ES-I3 (cell line): ENCODE data around the gene EIF5B.
"Not testable (repeated sequence)": the region's sequence is repeated elsewhere in the genome, so short reads cannot be mapped to it uniquely, and the experiment has no call there.

Experiments used
- H3K36me3 ChIP-seq: 2 replicates; pipeline ENCODE4 v1.6.1; 2013; ENCODE audit warnings: mild to moderate bottlenecking, low read length, control low read depth, moderate library complexity; ENCODE audit not compliant: insufficient read depth
- H3K4me1 ChIP-seq: 2 replicates; pipeline ENCODE4 v1.6.1; 2013; ENCODE audit warnings: mild to moderate bottlenecking, control low read depth, low read length; ENCODE audit not compliant: insufficient read depth
- H3K9ac ChIP-seq: 2 replicates; pipeline ENCODE4 v1.6.1; 2013; ENCODE audit warnings: low read depth, mild to moderate bottlenecking, low read length, moderate library complexity
- H3K9me3 ChIP-seq: 2 replicates; pipeline ENCODE4 v1.6.1; 2013; ENCODE audit warnings: mild to moderate bottlenecking, low read length, moderate library complexity; ENCODE audit not compliant: control insufficient read depth, insufficient read depth

Gene EIF5B

DNA sequence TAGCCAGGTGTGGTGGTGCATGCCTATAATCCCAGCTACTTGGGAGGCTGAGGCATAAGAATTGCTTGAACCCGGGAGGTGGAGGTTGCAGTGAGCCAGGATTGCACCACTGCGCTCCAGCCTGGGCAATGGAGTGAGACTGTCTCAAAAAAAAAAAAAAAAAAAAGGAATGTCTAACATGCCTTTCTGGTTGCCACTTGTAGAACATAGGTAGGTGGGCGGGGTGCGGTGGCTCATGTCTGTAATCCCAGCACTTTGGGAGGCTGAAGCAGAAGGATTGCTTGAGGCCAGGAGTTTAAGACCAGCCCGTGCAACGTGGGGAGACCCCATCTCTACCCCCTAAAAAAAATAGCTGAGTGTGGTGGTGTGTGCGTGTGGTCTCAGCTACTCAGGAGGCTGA is 8.3 kb downstream of the EIF5B start:
- not testable (repeated sequence) for H3K4me1 ChIP-seq, H3K9me3 ChIP-seq, H3K36me3 ChIP-seq, H3K9ac ChIP-seq

DNA sequence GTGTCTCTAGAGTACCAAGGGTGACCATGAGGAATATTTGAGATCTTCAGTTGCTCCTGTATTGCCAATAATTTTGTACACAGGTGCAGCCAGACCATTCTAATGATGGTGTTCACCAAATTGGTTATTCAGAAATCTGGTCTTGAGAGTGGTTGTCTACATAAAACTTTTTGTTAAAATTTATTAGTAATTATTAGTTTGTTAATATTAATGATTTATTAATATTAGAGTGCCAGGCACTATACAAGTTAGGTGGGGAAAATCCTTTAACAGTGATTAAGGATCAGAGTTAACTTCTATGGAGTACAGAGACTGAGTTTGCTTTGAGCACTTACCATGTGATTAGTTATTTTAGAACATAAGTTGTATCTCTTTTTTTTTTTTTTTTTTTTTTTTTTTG is 9.0 kb downstream of the EIF5B start:
- no peaks in the 10 kb centered on the region for H3K4me1 ChIP-seq
- no peak overlapping the region for H3K9ac ChIP-seq
- H3K9me3 ChIP-seq = no peaks in the 10 kb centered on the region
- H3K36me3 ChIP-seq = no peaks in the 10 kb centered on the region

DNA sequence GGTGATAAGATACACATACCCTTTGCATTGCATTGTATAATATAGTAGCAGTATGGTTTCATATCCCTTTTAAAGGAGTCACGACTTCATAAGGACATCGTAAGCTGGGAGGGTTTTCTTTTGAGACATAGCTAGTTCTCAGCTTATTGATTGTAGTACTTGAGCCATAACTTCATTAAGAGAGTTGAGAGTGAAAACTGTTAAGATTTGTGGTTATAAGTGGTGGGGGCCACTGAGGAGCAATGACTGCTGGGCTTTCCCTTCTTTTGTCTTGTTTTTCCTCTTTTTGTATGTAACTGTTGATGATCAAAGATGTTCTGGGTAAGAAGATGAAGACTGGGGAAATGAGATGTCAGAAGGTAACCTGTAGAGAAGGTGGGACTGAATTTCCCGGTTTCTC is 11.0 kb downstream of the EIF5B start:
- no peaks in the 10 kb centered on the region for H3K4me1 ChIP-seq
- H3K36me3 ChIP-seq = no peaks in the 10 kb centered on the region
- no peak overlapping the region for H3K9ac ChIP-seq
- H3K9me3 ChIP-seq = no peaks in the 10 kb centered on the region

DNA sequence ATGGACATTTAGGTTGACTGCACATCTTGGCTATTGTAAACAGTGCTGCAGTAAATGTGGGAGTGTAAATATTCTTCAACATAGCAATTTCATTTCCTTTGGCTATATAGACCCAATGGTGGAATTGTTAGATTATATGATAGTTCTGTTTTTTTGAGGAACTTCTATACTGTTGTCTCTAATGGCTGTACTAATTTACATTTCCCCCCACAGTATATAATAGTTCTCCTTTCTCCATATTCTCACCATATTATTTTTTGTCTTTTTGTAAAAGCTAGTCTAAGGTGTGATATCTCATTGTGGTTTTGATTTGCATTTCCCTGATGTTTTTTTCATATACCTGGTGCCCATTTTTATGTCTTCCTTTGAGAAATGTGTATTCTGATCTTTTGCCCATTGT is 13.0 kb downstream of the EIF5B start:
- H3K9ac ChIP-seq = no peak overlapping the region
- H3K4me1 ChIP-seq = no peaks in the 10 kb centered on the region
- no peaks in the 10 kb centered on the region for H3K36me3 ChIP-seq
- no peaks in the 10 kb centered on the region for H3K9me3 ChIP-seq

- H3K4me1 ChIP-seq = peaks cover 11% of the 10 kb centered on the region; the same call in 1 of the 2 replicates
- no peak overlapping the region for H3K9ac ChIP-seq
- H3K36me3 ChIP-seq = no peaks in the 10 kb centered on the region
- no peaks in the 10 kb centered on the region for H3K9me3 ChIP-seq
Measured at GRCh38 chr2:99354070-99354469, 16.9 kb downstream of the EIF5B start.

DNA sequence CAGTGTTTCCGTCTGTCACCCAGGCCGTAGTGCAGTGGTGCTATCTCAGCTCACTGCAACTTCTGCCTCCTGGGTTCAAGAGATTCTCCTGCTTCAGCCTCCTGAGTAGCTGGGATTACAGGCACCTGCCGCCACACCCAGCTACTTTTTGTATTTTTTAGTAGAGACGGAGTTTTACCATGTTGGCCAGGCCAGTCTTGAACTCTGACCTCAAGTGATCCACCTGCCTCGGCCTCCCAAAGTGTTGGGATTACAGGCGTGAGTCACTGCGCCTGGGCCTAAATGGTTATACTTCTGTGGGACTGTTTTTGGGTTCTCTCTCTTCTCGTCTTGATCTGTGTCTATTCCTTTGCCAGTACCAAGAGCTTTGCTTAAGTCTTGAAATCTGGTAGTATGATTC is 17.6 kb downstream of the EIF5B start:
- H3K9me3 ChIP-seq, H3K36me3 ChIP-seq, H3K9ac ChIP-seq: not testable (repeated sequence)
- H3K4me1 ChIP-seq = peaks cover 11% of the 10 kb centered on the region; the same call in 1 of the 2 replicates

- Histone ChIP-seq H3K9me3 (no peaks in the 10 kb centered on the region), H3K36me3 (no peaks in the 10 kb centered on the region), H3K9ac (no peak overlapping the region), H3K4me1 (peaks cover 11% of the 10 kb centered on the region; the same call in 1 of the 2 replicates)
Measured at GRCh38 chr2:99356853-99357252, 19.7 kb downstream of the EIF5B start.

DNA sequence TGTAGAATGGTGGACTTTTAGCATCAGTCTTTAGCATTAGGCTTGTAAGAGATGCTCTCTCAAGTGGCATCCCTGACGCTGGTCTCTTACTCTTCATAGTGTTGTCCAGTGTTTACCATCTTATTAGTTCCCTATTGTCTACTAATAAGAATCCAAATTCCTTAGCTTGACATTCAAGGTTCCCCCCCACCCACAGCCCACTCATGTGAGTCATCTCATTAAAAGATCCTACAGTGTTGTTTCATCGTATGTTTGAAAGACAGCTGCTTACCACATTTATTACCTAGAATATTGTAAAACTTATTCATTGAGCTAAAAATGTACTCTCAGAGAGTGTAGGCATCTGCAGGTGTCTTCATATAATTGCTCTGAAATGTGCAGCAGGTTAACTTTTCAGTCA is 28.5 kb downstream of the EIF5B start:
- Histone ChIP-seq H3K36me3 (peaks cover 23% of the 10 kb centered on the region), H3K9ac (no peak overlapping the region), H3K4me1 (no peaks in the 10 kb centered on the region), H3K9me3 (no peaks in the 10 kb centered on the region)

DNA sequence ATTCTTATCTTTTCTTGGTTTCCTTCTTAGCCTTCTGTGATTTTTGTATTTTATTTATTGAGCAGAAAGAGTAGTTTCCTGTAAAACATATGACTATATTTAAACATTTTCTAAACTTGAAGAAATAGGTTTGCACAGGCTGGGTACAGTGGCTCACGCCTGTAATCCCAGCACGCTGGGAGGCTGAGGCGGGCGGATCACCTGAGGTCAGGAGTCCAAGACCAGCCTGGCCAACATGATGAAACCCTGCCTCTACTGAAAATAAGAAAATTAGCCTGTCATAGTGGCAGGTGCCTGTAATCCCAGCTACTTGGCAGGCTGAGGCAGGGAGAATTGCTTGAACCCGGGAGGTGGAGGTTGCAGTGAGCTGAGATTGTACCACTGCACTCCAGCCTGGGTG is 31.7 kb downstream of the EIF5B start:
- not testable (repeated sequence) for H3K4me1 ChIP-seq, H3K9me3 ChIP-seq, H3K9ac ChIP-seq
- H3K36me3 ChIP-seq = peaks cover 26% of the 10 kb centered on the region

DNA sequence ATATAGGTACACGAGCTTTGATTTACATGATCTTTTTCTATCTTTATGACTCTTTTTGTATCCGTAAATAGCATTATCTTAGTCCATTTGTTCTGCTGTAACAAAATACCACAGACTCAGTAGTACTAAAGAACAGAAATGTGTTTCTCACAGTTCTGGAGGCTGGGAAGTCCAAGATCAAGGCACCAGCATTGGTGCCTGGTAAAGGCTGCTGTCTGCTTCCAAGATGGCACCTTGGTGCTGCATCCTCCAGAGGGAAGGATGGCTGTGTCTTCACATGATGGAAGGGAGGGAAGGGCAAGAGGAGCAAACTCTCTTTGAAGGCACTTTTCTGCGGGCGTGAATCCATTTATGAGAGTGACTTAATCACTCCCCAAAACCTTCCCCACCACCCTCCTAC is 36.0 kb downstream of the EIF5B start:
- Histone ChIP-seq H3K36me3 (peaks cover 6% of the 10 kb centered on the region), H3K9me3 (peaks cover 4% of the 10 kb centered on the region; the same call in 1 of the 2 replicates), H3K9ac (no peak overlapping the region), H3K4me1 (no peaks in the 10 kb centered on the region)

DNA sequence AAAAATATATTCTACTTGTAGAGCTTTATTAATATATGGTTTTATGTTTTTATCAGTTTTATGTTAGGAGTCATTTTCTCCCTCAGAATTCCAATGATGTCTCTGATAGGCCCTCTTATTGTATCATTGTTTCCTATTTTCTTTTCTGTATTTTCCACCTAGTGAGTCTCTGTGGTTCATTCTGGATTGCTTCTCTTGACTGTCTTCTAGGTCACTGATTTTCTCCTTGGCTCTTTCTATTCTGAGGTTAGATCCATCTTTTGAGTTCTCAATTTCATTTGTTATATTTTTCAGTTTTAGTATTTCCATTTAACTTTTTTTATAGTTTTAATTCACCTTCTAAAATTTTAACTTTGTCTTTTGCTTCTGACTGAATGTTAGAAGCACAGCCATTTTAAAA is 37.6 kb downstream of the EIF5B start:
- H3K9me3 ChIP-seq = peaks cover 4% of the 10 kb centered on the region; the same call in 1 of the 2 replicates
- 0 out of 2 replicates have a peak, but pooled peaks cover under 1% of the 10 kb centered on the region for H3K4me1 ChIP-seq
- peaks cover 5% of the 10 kb centered on the region for H3K36me3 ChIP-seq
- no peak overlapping the region for H3K9ac ChIP-seq

- Histone ChIP-seq H3K36me3 (peaks cover 5% of the 10 kb centered on the region), H3K4me1 (peaks cover 7% of the 10 kb centered on the region; the same call in 1 of the 2 replicates), H3K9me3 (peaks cover 4% of the 10 kb centered on the region; the same call in 1 of the 2 replicates), H3K9ac (no peak overlapping the region)
Measured at GRCh38 chr2:99376254-99376864, 39.2 kb downstream of the EIF5B start.

GRCh38 chr2:99377879-99378278 is 40.7 kb downstream of the EIF5B start:
- H3K9me3 ChIP-seq = peaks cover 4% of the 10 kb centered on the region; the same call in 1 of the 2 replicates
- H3K9ac ChIP-seq = no peak overlapping the region
- peaks cover 2% of the 10 kb centered on the region for H3K36me3 ChIP-seq
- peaks cover 7% of the 10 kb centered on the region; the same call in 1 of the 2 replicates for H3K4me1 ChIP-seq

DNA sequence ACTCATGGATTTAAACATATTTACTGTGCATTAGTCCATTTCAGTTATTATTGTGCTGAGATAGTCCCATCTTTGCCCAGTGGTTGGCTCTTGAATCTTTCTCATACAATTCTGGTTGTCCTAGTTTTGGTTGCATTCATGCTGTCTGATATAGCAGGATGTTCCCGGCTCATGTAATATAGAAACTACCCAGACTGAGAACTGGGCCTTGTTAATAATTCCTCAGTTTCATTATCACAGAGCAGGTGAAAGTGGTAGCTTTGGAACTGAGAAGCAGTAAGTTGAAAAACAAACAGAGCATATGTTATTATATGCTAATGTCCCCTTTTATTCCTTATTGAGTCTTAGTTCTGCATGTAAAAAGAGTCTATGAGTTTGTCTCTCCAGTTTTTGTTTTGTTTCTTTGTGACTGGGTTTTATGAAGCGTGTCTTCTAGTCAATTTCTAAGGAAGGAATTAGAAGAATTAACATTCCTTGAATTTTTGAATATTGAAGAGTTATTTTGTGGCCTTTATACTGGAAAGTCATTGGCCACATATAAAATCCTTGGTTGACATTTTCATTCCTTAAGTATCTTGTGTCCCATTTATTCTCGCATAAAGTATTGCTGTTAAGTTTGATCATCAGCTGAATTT is 43.3 kb downstream of the EIF5B start:
- no peak overlapping the region for H3K9ac ChIP-seq
- H3K36me3 ChIP-seq = peaks cover 6% of the 10 kb centered on the region; the same call in 1 of the 2 replicates
- H3K4me1 ChIP-seq = peaks cover 7% of the 10 kb centered on the region; the same call in 1 of the 2 replicates
- H3K9me3 ChIP-seq = no peaks in the 10 kb centered on the region

DNA sequence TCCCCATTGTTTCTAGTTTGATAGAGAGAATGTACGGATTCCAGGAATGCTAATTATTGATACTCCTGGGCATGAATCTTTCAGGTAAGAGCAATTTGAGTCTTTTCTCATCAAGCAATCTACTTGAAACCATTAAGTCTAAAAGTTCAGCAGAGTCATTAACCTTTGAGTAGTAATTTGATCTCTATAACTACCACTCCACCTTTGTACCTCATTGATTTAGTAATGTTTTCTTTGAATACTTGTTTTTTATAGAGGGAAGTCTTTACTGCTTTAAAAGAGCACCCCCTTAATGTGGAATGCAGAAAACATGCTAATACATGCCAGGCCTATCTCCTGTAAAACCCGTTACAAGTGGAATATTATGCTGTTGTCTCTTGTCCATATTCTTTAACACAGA is 45.0 kb downstream of the EIF5B start:
- Histone ChIP-seq H3K4me1 (peaks cover 7% of the 10 kb centered on the region; the same call in 1 of the 2 replicates), H3K9me3 (no peaks in the 10 kb centered on the region), H3K36me3 (peaks cover 6% of the 10 kb centered on the region; the same call in 1 of the 2 replicates)

More for the DNA sequence above, 45.0 kb downstream of the EIF5B start:
- no peak overlapping the region for H3K9ac ChIP-seq
